Measurements from ENCODE around the gene ELMO3.

Gene ELMO3

DNA sequence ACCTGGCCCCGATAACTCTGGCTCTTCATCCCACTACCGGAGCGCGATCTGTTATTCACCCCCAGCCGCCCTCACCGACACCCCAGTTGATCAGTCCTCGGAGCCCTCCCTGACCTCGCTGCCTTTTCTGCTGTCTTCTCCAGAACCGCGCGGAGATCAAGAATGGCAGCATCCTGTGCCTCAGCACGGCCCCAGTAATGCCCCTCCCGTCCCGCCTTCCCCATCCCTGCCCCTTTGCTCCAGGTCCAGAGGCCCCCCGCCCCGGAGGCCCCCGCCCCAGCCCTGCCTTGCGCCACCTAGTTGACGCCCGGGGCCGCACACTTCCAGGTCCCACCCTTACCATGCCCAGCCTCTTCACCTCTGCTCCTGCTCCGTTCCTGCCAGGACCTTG is 872 bp downstream of the ELMO3 start:
- DNase-seq (ENCODE audit: low spot score), result no peak

DNA sequence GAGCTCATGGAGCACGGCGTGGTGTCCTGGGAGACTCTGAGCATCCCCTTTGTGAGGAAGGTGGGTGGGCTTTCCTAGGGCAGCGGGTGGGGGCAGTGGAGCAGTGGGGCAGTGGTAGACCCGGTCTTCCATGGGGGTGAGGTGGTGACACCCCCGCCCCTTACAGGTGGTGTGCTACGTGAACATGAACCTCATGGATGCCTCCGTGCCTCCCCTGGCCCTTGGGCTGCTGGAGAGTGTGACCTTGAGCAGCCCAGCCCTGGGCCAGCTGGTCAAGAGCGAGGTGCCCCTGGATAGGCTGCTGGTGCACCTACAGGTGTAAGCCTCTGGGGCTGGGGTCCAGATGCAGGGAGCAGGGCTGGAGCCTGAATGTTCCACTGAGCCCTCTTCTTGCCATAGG is 1.6 kb downstream of the ELMO3 start:
- DNase-seq (ENCODE audit: low spot score), result no peak

DNA sequence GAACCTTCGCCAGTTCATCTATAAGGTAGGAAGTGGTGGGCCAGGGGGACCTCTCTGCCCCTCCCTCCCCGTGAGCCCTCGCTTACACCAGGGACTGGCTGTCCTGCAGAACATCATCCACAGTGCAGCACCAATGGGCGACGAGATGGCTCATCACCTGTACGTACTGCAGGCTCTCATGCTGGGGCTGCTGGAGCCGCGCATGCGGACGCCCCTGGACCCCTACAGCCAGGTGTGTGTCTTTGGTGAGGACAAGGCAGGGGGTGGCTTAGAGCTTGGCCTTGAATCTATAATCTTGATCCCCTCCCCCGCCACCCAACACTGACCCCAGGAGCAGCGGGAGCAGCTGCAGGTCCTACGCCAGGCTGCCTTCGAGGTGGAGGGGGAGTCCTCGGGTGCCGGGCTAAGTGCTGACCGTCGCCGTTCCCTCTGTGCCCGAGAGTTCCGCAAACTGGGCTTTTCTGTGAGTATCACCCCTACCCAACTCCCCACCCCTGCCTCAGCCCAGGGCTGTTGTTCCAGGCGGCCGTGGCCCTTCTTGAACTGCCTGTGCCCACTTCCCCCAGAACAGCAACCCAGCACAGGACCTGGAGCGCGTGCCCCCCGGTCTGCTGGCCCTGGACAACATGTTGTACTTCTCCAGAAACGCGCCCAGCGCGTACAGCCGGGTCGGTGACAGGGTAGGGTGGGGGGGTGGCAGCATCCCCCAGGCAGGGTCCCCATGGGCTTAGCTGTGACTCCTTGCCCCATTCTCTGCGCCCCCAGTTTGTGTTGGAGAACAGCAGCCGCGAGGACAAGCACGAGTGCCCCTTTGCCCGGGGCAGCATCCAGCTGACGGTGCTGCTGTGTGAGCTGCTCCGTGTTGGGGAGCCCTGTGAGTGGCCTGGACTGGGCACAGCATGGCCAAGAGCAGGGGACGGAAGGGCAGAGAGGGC is 2.7 kb downstream of the ELMO3 start:
- no peak for DNase-seq (ENCODE audit: low spot score)

DNA sequence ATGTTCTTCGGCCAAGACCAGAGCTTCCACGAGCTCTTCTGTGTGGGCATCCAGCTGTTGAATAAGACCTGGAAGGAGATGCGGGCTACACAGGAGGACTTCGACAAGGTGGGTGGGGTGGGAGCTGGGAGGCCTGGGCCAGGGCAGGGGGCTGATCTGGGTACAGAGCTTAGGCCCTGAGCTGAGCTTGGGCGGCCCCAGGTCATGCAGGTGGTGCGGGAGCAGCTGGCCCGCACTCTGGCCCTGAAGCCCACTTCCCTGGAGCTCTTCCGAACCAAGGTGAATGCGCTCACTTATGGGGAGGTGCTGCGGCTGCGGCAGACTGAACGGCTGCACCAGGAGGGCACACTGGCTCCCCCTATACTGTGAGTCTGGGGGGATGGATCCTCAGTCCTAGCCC is 3.5 kb downstream of the ELMO3 start:
- no peak for DNase-seq (ENCODE audit: low spot score)

DNA sequence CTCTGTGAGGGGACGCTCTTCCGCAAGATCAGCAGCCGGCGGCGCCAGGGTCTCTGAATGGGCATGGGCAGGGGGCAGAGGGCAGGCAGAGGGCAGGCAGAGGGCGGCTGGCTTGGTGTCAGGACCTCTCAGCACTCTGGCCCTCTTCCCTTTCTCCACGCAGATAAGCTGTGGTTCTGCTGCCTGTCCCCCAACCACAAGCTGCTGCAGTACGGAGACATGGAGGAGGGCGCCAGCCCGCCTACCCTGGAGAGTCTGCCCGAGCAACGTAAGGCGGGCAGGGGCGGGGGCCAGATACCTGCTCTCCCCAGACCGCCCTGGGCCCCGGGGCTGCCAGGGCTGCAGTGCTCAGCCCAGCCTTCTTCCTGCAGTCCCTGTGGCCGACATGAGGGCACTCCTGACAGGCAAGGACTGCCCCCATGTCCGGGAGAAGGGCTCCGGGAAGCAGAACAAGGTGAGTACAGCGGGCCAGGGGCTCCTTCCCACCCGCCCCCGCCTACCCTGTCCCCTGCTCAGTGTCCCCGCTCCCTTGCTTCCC is 4.1 kb downstream of the ELMO3 start:
- no peak for DNase-seq (ENCODE audit: low spot score)

DNA sequence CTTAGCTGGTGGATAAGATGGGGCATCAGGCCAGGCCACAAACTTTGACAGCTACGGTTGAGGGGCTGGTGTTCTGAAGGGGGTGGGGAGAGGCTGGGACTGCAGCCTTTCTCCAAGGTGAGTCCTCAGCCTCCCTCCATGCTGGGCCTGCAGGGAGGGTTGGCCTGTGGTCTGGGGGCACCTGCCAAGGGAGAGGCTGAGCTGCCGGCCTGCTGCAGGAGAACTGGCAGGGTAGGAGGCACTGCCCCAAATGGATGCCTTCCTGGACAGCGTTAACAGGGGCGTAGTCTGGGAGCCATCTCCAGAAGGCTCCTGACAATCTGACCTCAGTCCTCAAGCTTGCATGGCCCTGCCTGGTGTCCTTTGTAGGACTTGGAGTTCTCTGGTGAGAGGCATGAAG is 5.1 kb downstream of the ELMO3 start:
- DNase-seq (ENCODE audit: low spot score), result no peak

DNA sequence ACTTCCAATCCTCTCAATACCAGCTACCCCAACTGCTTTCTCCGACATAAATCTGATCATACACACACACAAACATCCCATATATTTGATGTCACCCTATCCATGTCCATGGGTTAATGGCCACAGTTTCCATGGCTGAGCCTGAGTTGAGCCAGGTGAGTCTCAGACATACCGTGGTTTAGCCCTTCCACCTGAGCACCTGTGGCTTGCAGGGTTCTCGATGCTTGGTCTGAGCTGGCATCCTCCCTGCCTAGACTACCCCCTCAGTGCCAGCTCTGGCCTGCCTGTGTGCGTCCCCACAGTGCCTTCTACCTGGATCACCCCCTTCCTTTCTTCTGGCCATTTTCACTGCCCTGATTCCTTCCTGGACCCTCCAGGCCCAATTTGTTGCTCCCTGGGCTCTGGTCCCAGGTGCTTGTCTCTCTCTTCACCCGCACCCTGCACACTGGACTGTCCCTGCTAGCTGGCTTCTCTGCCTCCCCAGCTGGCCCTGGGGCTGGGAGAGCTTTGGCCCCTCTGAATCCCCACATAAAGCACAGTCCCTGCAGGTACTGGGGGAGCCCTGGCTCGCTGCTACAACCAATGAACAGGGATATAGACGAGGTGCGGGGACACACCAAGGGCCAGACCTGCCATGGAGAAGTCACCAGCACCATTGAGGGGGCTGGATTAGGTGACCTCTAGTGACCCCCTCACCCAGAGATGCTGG is 7.4 kb downstream of the ELMO3 start:
- DNase-seq (ENCODE audit: low spot score), result no peak

DNA sequence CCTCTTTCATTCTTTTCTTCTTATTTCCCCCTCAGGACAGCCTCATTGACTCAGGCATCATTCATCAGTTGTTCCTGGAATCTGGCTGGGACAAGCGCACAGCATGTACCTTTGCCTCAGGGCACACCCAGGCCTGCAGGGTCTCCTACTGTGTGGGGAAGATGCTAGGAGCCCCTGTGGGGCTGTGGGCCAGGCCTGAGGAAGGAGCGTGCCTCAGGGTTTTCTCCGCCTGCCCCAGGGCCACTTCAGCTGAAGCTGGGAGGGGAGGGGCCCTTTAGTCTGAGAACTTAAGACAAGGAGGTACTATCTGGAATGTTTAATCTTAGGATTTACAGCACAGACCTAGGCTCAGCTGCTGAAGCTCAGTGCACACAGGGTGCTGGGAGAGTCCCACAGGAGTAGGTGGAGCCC is 7.9 kb downstream of the ELMO3 start:
- no peak for DNase-seq (ENCODE audit: low spot score)

DNA sequence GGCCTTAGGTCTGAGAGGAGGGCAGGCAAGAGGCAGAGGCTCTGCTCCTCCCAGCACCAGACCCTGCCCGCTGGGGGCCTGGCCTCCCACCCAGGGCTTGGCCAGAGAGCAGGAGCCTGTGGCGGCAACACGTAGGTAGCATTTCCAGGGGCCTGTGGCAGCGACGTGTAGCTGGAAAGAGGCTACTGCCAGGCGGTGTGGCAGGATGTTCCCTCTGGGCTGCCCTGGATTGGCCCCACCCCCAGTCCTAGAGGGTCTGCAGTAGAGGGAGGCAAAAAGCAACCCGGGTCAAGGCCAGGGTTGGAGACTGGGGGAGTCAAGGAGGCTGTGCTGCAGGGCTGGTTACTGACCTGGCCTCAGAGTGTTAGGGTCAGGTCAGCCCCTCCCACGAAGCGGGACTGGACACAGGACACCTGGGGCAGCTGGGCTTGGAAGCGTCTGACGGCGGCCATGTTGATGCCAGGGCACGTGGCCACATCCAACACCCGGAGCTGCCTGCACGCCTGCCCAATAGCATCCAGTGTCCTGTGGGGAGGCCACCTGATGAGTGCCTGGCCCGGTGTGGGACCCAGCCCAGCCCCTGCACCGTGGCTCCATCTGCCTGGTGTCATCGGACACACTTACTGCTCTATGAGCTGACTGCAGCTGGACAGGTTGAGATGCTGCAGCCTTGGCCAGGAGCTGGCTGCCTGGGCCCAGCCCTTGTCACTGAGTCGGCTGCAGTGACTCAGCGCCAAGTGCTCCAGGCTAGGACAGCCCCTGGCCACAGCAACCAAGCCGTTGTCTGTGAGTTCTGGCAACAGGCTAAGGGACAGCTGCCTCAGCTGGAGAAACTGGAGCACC is 8.5 kb downstream of the ELMO3 start:
- no peak for DNase-seq (ENCODE audit: low spot score)

DNA sequence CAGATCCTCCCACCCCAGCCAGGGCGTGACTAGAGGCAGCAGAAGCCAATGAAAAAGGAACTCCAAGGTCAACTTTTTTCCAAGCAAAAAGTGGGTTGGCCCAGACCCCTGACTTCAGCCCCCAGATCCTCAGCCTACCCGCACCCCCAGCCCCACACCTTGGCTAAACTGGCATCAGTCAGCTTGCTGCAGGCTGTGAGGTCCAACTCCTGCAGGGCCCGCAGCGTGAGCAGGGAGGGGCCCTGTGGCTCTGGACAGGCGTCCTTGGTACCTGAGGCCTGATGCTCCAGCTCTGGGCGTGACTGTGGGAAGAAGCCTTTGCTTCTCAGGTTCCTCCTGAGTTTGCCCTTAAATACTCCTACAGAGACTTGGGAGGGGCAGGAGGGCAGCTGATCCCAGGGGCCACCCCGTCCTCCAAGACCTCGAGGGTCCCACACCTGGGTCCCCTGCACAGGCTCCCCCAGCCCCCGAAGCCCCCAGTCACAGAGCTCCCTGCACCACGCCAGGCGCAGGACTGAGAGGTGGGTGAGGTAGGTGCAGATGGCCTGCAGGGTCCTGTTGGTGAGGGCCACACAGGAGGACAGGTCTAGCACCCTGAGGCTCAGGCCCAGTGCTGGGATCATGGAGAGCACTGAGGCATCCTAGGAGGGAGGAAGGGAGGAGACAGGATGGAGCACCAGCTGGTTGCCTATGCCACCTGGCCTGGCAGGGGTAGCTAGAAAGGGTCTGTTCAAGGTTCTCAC is 9.4 kb downstream of the ELMO3 start:
- no peak for DNase-seq (ENCODE audit: low spot score)

DNA sequence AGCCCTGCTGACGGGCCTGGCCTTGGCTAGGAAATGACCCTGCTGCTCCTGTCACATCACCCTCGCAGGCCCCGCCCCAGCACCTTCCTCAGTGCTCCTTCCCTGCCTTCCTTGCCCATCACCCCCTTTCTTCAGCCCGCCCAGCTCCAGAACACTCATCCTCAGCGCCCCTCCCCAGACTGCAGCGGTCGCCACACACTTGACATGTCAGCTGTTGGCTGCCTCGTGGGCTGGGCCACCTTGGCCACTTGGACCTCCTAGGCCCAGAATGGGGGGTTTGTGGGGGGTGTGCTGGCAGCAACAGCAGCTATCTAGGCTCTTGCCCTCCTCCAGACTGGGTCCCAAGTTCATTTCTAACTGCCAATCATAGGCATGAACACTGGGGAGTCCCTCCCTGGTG is 10.6 kb downstream of the ELMO3 start:
- DNase-seq (ENCODE audit: low spot score), result no peak

DNA sequence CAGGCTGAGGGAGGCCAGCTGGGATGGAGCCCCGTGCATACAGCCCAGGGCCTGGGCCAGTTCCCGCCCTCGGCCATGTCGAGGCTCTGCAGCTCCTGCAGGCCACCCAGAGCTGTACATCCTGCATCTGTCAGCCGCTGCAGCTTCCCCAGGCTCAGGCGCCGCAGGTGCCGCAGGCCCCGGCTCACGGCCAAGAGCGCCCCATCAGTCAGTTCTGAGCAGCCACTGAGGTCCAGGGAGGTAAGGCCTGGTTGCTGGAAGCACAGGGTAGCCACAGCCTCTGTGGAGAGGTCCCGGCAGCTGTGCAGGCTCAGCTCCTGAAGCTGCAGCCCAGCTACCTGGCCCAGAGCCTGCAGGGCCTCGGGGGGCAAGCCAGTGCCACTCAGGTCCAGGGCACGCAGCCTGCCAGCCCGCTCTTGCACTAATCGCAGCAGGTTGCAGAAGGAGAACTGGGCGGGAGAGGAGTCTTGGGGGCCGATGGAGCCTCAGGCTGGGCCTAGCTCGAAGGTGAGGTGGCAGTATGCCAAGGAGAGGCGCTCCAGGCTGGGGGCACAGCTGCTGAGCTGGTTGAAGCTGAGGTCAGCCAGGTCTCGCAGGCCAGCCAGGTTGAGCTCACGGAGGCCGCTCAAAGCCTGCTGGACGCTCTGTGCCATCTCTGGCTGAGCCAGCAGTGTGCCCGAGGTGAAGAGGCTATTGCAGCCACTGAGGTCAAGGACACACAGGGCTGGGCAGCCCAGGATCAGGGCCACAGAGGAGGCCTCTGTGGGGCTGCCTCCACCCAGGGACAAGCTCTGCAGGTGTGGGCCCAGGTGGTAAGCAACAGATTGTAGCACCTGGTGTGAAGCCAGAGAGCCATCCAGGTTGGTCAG is 11.4 kb downstream of the ELMO3 start:
- no peak for DNase-seq (ENCODE audit: low spot score)

DNA sequence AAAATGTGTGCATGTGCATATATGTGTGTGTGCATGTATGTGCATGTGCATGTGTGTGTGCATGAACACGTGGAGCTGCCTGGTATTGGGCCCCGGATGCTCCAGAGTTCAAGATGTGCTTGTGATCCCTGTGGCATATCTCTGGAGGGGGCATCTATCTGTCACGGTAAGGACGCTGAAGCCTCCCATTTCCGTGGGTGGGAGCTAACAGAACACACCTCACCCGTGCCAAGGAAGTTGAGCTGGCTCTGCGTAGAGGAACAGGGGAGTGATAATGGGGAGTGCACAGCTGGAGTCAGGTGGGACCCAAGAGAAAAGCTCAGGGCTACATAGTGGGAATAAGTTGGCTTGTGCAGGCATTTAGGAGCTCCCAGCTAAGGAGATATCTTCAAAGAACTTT is 12.7 kb downstream of the ELMO3 start:
- no peak for DNase-seq (ENCODE audit: low spot score)

DNA sequence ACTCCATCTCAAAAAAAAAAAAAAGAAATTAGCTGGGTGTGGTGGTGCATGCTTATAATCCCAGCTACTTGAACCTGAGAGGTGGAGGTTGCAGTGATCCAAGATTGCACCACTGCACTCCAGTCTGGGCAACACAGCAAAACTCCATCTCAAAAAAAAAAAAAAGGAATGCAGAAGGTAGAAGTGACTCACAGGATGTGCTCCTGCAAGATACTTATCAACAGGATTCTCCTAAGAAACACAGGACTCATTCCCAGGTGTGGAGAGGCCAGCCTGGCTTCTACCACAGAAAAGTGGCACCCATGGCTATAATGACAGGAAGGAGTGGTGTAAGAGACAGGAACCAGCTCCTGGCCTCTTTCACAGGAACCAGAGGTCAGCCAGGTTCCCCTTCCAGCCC is 13.8 kb downstream of the ELMO3 start:
- DNase-seq (ENCODE audit: low spot score), result no peak

DNA sequence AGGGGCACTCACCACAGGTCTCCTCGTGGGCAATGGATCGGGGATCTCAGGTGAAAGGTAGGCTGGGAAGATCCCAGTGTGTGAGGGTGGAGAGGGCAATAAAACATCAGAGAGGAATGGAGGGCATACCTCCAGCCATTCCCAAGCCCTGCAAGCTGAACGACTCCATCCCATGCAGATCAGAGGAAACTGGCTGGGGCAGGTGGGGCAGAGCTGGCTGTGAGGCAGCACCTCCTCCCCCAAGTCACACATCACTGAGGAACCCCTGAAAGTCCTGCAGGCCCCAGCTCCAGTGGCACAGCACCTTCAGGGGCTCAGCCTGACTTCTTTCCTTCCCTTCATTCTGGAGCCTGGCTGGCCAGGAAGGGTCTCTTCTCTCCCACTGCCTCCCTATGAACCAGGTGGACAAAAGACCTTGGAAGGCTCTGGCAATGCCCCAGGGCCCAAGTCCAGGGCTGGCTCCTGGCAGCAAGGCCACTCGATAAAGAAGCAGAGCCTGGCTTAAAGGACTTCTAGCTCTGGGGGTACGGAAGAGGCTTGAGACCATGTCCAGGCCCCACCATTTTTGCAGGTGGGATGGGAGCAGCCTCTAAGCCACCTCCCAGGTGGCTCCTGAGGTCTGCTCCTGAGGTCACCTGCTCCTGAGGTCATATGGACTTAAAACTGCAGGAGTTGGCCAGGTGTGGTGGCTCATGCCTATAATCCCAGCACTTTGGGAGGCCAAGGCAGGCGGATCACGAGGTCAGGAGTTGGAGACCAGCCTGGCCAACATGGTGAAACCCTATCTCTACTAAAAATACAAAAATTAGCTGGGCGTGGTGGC is 14.5 kb downstream of the ELMO3 start:
- DNase-seq (ENCODE audit: low spot score), result no peak

DNA sequence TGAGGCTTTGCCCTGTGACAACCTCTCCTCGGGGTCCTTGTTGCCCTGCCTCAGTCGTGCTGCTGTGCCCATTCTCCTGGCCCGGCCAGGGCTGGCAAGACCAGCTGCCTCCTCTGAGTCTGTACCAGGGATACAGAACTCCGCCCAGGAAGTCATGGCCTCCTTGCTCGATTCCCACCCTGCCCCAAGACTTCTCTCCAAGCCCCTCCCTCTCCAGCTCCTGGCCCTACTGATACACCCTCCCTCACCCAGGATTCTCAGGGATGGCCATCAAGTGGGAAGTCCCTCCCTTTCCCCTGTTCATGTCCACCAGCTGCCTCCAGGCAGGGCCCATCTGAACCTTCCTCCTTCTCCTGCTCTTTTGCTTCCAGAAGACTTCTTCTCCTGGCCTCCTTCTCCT is 16.8 kb downstream of the ELMO3 start:
- no peak for DNase-seq (ENCODE audit: low spot score)

DNA sequence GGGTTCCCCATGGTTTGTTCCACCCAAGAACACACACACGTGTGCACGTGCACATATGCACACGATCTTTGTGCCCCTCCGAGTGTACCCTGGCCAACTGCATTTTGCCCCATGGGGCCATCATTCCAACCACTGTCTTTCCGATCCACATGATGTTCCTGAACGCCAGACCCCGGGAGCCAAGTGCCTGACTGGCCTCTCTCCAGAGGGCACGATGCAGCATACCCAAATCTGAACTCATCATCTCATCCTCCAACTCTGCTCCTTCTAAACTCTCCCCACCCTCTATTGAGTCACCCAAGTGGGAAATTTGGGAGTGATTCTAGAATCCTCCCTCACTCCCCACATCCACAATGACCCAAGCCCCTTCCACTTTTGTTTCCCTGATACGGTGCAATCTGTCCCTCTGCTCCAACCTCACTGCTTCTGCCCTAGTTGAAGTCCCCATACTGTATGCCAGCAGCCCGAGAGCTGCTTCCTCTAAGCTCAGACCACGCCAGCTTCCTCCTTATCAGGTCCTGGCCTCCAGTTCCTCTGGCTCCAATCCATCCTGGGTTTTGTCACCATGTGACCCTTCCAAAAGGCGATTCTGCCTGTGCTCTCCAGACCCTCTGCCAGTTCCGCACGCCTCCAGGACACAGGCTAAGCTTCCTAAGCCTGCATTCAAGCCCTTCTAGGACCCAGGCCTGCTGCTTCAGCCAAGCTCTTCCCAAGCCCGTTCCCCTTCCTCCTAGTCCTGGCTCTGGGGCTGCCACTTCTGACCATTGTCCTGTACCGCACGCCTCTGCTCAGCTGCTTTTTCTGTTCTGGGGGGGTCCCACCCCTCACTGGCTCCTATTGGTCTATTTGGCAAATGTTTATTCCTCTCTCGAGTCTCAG is 17.9 kb downstream of the ELMO3 start:
- DNase-seq (ENCODE audit: low spot score), result no peak

DNA sequence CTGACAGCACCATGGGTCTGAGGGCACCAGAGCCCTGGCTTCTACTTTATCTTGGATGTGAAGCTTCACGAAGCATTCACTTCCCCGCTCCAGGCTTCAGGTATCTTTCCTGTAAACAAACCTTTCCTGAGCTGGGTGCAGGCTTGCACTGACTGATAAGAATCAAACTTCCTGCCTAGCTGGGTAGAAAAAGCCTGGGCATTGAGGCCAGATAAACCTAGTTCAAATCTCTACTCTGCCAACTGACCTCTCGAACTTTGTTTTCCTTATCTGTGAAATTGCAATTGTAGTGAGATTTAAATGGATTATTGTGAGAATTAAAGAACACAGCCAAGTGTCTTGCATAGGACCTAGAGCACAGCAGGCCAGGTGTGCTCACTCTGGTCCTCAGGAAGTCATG is 25.1 kb downstream of the ELMO3 start:
- no peak for DNase-seq (ENCODE audit: low spot score)

All from left forelimb (tissue), 1 donor.